GM12878 (cell line): Measurements from ENCODE around the gene INO80C. TPM values are rescaled to one million over a fixed set of nuclear protein-coding genes. Genes with fewer than 3 reads are reported as not detected.

Experiments used
- ATAC-seq: fragments of 200-7000 bp; cut with Tn5 transposase; 3 replicates; pipeline ENCODE4 v1.9.1; 2020; ENCODE audit warnings: mild to moderate bottlenecking, moderate library complexity
- BruUV-seq: library from RNA; stranded (reverse); fragments of 400-500 nt; replicated peaks from 2 replicates; lab custom pipeline; 2021; lab: Mats Ljungman, UMichigan
- CTCF ChIA-PET: fragments of 300-600 bp; sonication (Branson Sonifier 250); formaldehyde crosslinking; extraction: SDS; loops from one replicate; lab custom pipeline; 2021; ENCODE audit warnings: inconsistent platforms; lab: Yijun Ruan, JAX
- POLR2A ChIA-PET: fragments of 350-600 bp; formaldehyde crosslinking; extraction: SDS; loops from one replicate; lab custom pipeline; 2021; ENCODE audit warnings: inconsistent platforms; lab: Charles Lee
- RAD21 ChIA-PET: fragments of 300-600 bp; sonication (Branson Sonifier 250); formaldehyde crosslinking; loops from one replicate; lab custom pipeline; 2023; ENCODE audit warnings: antibody characterized with exemption; ENCODE audit not compliant: unreplicated experiment; lab: Charles Lee
- SMC1A ChIA-PET: fragments of 300-600 bp; sonication (Branson Sonifier 250); formaldehyde crosslinking; loops from one replicate; lab custom pipeline; 2023; ENCODE audit not compliant: unreplicated experiment, uncharacterized antibody; lab: Charles Lee
- DNase-seq: peaks from one replicate; pipeline ENCODE4 v3.0.0-alpha.2; 2011; ENCODE audit warnings: low read depth, low spot score
- FAIRE-seq: peaks from 3 replicates; lab custom pipeline; 2011; peaks lifted over from hg19 to GRCh38; lab: Jason Lieb, UNC
- H2AFZ ChIP-seq: 2 replicates; pipeline ENCODE4 v1.6.0; 2011; ENCODE audit warnings: low read depth, low read length, control low read depth; ENCODE audit not compliant: control insufficient read depth
- H3K27ac ChIP-seq: 2 replicates; pipeline ENCODE4 v1.5.1; 2011; ENCODE audit warnings: control low read depth; ENCODE audit not compliant: control insufficient read depth, insufficient read depth
- H3K27me3 ChIP-seq, 2 experiments: replicated peaks in 1 of 2; 2 replicates each; pipeline versions ENCODE4 v1.6.0 to v1.6.1; 2011; ENCODE audit warnings: low read length in 1 of 2; ENCODE audit not compliant: control insufficient read depth in 2 of 2, insufficient read depth in 2 of 2
- H3K36me3 ChIP-seq, 2 experiments: 2 replicates each; pipeline ENCODE4 v1.5.1; 2011; ENCODE audit warnings: low read length in 1 of 2; ENCODE audit not compliant: control insufficient read depth in 2 of 2, insufficient read depth in 2 of 2
- H3K4me1 ChIP-seq: 2 replicates; pipeline ENCODE4 v1.6.1; 2011; ENCODE audit warnings: mild to moderate bottlenecking, low read length, moderate library complexity, mixed read lengths; ENCODE audit not compliant: control insufficient read depth, insufficient read depth
- H3K4me2 ChIP-seq: 2 replicates; pipeline ENCODE4 v1.6.0; 2011; ENCODE audit warnings: control low read depth; ENCODE audit not compliant: control insufficient read depth, insufficient read depth
- H3K4me3 ChIP-seq: fragments of 200-600 bp; sonication (generic); 2 replicates; pipeline ENCODE4 v1.5.1; 2016
- H3K79me2 ChIP-seq: 2 replicates; pipeline ENCODE4 v1.6.0; 2011; ENCODE audit warnings: low read length; ENCODE audit not compliant: control insufficient read depth, insufficient read depth
- H3K9ac ChIP-seq: 2 replicates; pipeline ENCODE4 v1.8.0; 2011; ENCODE audit warnings: low read length, control low read depth, mixed read lengths; ENCODE audit not compliant: control insufficient read depth, insufficient read depth
- H3K9me3 ChIP-seq: replicated peaks from 3 replicates; pipeline ENCODE4 v1.5.1; 2011; ENCODE audit warnings: mild to moderate bottlenecking, low read length; ENCODE audit not compliant: control insufficient read depth, insufficient read depth
- H4K20me1 ChIP-seq: 2 replicates; pipeline ENCODE4 v1.6.0; 2011; ENCODE audit not compliant: control insufficient read depth, insufficient read depth
- ATF2 ChIP-seq: IDR thresholded peaks from 2 replicates; pipeline ENCODE4 v1.6.1; 2012; ENCODE audit warnings: low read length, inconsistent platforms
- EED ChIP-seq: sonication (generic); IDR thresholded peaks from 2 replicates; pipeline ENCODE4 v1.6.1; 2016; ENCODE audit warnings: antibody characterized with exemption, low read depth
- NFYA ChIP-seq: IDR thresholded peaks from 2 replicates; pipeline ENCODE4 v1.6.1; 2011; ENCODE audit warnings: low read depth, mild to moderate bottlenecking, low read length, improper control_type of control experiment, borderline replicate concordance
- NR2F1 ChIP-seq: fragments of 450-650 bp; conservative IDR thresholded peaks from 2 replicates; pipeline ENCODE4 v1.6.1; 2017; ENCODE audit warnings: mild to moderate bottlenecking
- NRF1 ChIP-seq: conservative IDR thresholded peaks from 2 replicates; pipeline ENCODE4 v1.6.1; 2011; ENCODE audit warnings: mild to moderate bottlenecking, low read depth, low read length, improper control_type of control experiment
- PAX8 ChIP-seq: fragments of 450-650 bp; IDR thresholded peaks from 2 replicates; pipeline ENCODE4 v1.6.1; 2017; ENCODE audit warnings: mild to moderate bottlenecking, moderate library complexity
- PBX3 ChIP-seq: IDR thresholded peaks from 2 replicates; pipeline ENCODE4 v1.6.1; 2011; ENCODE audit warnings: mild to moderate bottlenecking, low read depth, low read length, moderate library complexity; ENCODE audit not compliant: insufficient replicate concordance
- TBL1XR1 ChIP-seq: IDR thresholded peaks from 2 replicates; pipeline ENCODE4 v1.6.1; 2012; ENCODE audit warnings: low read depth, low read length, improper control_type of control experiment
- WRNIP1 ChIP-seq: IDR thresholded peaks from 2 replicates; pipeline ENCODE4 v1.6.1; 2011; ENCODE audit warnings: low read depth, low read length, improper control_type of control experiment, borderline replicate concordance
- ZNF24 ChIP-seq: fragments of 450-650 bp; IDR thresholded peaks from 2 replicates; pipeline ENCODE4 v1.6.1; 2017; ENCODE audit warnings: antibody characterized with exemption, mild to moderate bottlenecking
- ZNF274 ChIP-seq: IDR thresholded peaks from one replicate; pipeline ENCODE4 v1.8.0; 2011; ENCODE audit not compliant: insufficient read length, insufficient read depth
- WGBS: methylation state at CpG from one replicate; pipeline ENCODE4 v1.1.6; 2016; ENCODE audit warnings: low lambda C conversion rate; ENCODE audit not compliant: insufficient replicate concordance, insufficient coverage; ENCODE audit errors: missing lambda C conversion rate; 5-methylcytosine and 5-hydroxymethylcytosine counted together
- in situ Hi-C: fragments of 300-500 bp; cut with MboI; formaldehyde crosslinking; loops from 9 replicates; pipeline ENCODE4 v1.14.3; 2018; ENCODE audit warnings: mixed read lengths
- intact Hi-C: fragments of 100-400 bp; cut with micrococcal nuclease; formaldehyde crosslinking; loops from one replicate; pipeline ENCODE4 v1.14.2; 2022; ENCODE audit not compliant: unreplicated experiment
- polyA plus RNA-seq, 11 experiments: library from polyadenylated mRNA; depleted of rRNA in 4 of 11; unstranded in 6 of 11; stranded (reverse) in 5 of 11; fragments of >200 nt; fragmentation: Nextera tagmentation in 4 of 11; fragmentation: Illumina TruSeq in 1 of 11; extraction: Ambion mirVana in 4 of 11; extraction: Trizol in 1 of 11; gene quantifications; 1 replicate in 1 of 11; 2 replicates in 10 of 11; pipeline versions ENCODE4 v1.2.1 to v1.2.3, GENCODE V29; 2011 to 2016; ENCODE audit warnings: inconsistent platforms in 2 of 11, missing spikeins in 2 of 11, low read depth in 1 of 11
- total RNA-seq, 4 experiments: library from RNA; depleted of rRNA in 3 of 4; stranded (reverse); fragments of >200 nt in 3 of 4; fragmentation: Illumina TruSeq in 1 of 4; extraction: Trizol in 1 of 4; gene quantifications; 2 replicates each; pipeline versions ENCODE4 v1.2.1 to v1.2.3, GENCODE V29; 2013 to 2021

INO80C gene
- total and polyA plus RNA-seq, 10 of the 15 experiments (the other 5 are each of a cell fraction or from before 2014, with no cell fraction given) = 9.9 to 43.2 (median 30.1) TPM

GRCh38 chr18:35474884-35475283 is 22.9 kb downstream of the INO80C start:
- Histone ChIP-seq H3K27me3 (no peaks in the 10 kb centered on the region), H3K9me3 (no peaks in the 10 kb centered on the region), H3K4me2 (no peak overlapping the region), H3K9ac (no peak overlapping the region), H4K20me1 (no peaks in the 10 kb centered on the region), H3K4me1 (no peaks in the 10 kb centered on the region), H3K4me3 (no peak overlapping the region), H3K36me3 (no peaks in the 10 kb centered on the region; a peak in 2 of 4 replicates), H2AFZ (no peak overlapping the region), H3K79me2 (no peaks in the 10 kb centered on the region), H3K27ac (no peak overlapping the region)
- TF ChIP-seq TBL1XR1 (no peak), NRF1 (no peak), WRNIP1 (no peak), NR2F1 (no peak)
- ChIA-PET CTCF (no interaction called here), SMC1A (no interaction called here), POLR2A (no interaction called here), RAD21 (no interaction called here)
- WGBS = 86% methylated on average over 1 of the region's 1 CpG
- in situ Hi-C loops = no loop called here
- intact Hi-C loops = no loop called here
- no TSS peak for BruUV-seq
- ATAC-seq = no peak
- FAIRE-seq = no peak
- no peak for DNase-seq

GRCh38 chr18:35473562-35473961 is 24.2 kb downstream of the INO80C start:
- ChIA-PET POLR2A (interaction anchor here (1.1 to 2.3 kb wide), 4 partner anchors 8 to 61 kb away, joined by 3 to 11 read pairs (median 6); no protein-coding TSS in a partner anchor), RAD21 (interaction anchor here (0.7 to 2.0 kb wide), 2 partner anchors 10 to 144 kb away, joined by 3 to 8 read pairs; no protein-coding TSS in a partner anchor), SMC1A (interaction anchor here (0.7 to 2.0 kb wide), 6 partner anchors 9 to 64 kb away, joined by 3 to 7 read pairs (median 4); partner anchors contain the start of gene INO80C), CTCF (interaction anchor here (0.8 to 2.0 kb wide), 4 partner anchors 17 to 66 kb away, joined by 3 to 6 read pairs (median 3); no protein-coding TSS in a partner anchor)
- Histone ChIP-seq H3K27ac (no peak overlapping the region), H3K9me3 (no peaks in the 10 kb centered on the region), H3K4me3 (no peak overlapping the region), H3K4me1 (no peaks in the 10 kb centered on the region), H3K79me2 (no peaks in the 10 kb centered on the region), H3K27me3 (no peaks in the 10 kb centered on the region), H4K20me1 (no peaks in the 10 kb centered on the region), H3K36me3 (no peaks in the 10 kb centered on the region; a peak in 2 of 4 replicates), H3K9ac (no peak overlapping the region), H3K4me2 (no peak overlapping the region), H2AFZ (no peak overlapping the region)
- no peak for ATAC-seq
- no TSS peak for BruUV-seq
- WGBS = 100% methylated on average over 1 of the region's 1 CpG
- in situ Hi-C loops (no loop called here), intact Hi-C loops (no loop called here)
- FAIRE-seq = no peak
- no peak for DNase-seq
- TF ChIP-seq PBX3 (no peak), NFYA (no peak), ZNF274 (no peak), EED (no peak), ATF2 (no peak), ZNF24 (no peak), PAX8 (no peak)
